HepG2 (cell line): ENCODE data around the gene SLC7A10. TPM values are rescaled to one million over a fixed set of nuclear protein-coding genes. Genes with fewer than 3 reads are reported as not detected.

ENCODE experiments used
- ATAC-seq: fragments of 200-7000 bp; cut with Tn5 transposase; 3 replicates; pipeline ENCODE4 v1.9.1; 2020; ENCODE audit warnings: mild to moderate bottlenecking, moderate library complexity
- BruUV-seq: library from RNA; stranded (reverse); fragments of 400-500 nt; replicated peaks from 2 replicates; lab custom pipeline; 2021; lab: Mats Ljungman, UMichigan
- CTCF ChIA-PET: fragments of 300-600 bp; formaldehyde crosslinking; extraction: SDS; loops from one replicate; lab custom pipeline; 2021; ENCODE audit warnings: low total read pairs, inconsistent platforms, low intra/inter-chr PET ratio; lab: Yijun Ruan, JAX
- POLR2A ChIA-PET: fragments of 350-600 bp; sonication (Branson Sonifier 250); formaldehyde crosslinking; loops from one replicate; lab custom pipeline; 2020; ENCODE audit warnings: antibody characterized with exemption, inconsistent platforms; lab: Yijun Ruan, JAX
- DNase-seq: peaks from one replicate; pipeline ENCODE4 v3.0.0-alpha.2; 2015; ENCODE audit warnings: low spot score
- FAIRE-seq: peaks from 3 replicates; lab custom pipeline; 2011; peaks lifted over from hg19 to GRCh38; lab: Jason Lieb, UNC
- H2AFZ ChIP-seq: one replicate; pipeline ENCODE4 v1.6.1; 2011; ENCODE audit warnings: low read length, inconsistent platforms
- H3K27ac ChIP-seq: fragments of 300-600 bp; 3 replicates; pipeline ENCODE4 v1.8.0; 2011; ENCODE audit warnings: mixed run types, mild to moderate bottlenecking, mixed read lengths, low read length, inconsistent platforms; ENCODE audit not compliant: insufficient read depth; ENCODE audit errors: extremely low read length
- H3K27me3 ChIP-seq, 2 experiments: fragments of 200-600 bp in 1 of 2; 2 replicates in 1 of 2; 3 replicates in 1 of 2; pipeline versions ENCODE4 v1.6.0 to v1.8.0; 2011; ENCODE audit warnings: low read length in 2 of 2, mild to moderate bottlenecking in 2 of 2, moderate library complexity in 2 of 2, inconsistent platforms in 1 of 2; ENCODE audit not compliant: insufficient read depth in 2 of 2, control insufficient read depth in 1 of 2
- H3K36me3 ChIP-seq, 2 experiments: fragments of 200-600 bp in 1 of 2; replicated peaks in 1 of 2; 2 replicates in 1 of 2; 3 replicates in 1 of 2; pipeline versions ENCODE4 v1.5.1 to v1.8.0; 2011; ENCODE audit warnings: low read length in 2 of 2, inconsistent platforms in 1 of 2; ENCODE audit not compliant: insufficient read depth in 2 of 2, control insufficient read depth in 1 of 2
- H3K4me1 ChIP-seq: 2 replicates; pipeline ENCODE4 v1.5.1; 2012; ENCODE audit warnings: low read length, inconsistent platforms; ENCODE audit not compliant: insufficient read depth
- H3K4me2 ChIP-seq: 2 replicates; pipeline ENCODE4 v1.6.0; 2011; ENCODE audit warnings: low read depth, low read length, inconsistent platforms
- H3K4me3 ChIP-seq, 3 experiments: fragments of 200-600 bp in 1 of 3; sonication (generic), shearing (Covaris generic) in 1 of 3; replicated peaks in 1 of 3; 2 replicates each; pipeline ENCODE4 v1.5.1; 2011 to 2016; ENCODE audit warnings: low read length in 3 of 3, inconsistent platforms in 2 of 3, low read depth in 2 of 3, mild to moderate bottlenecking in 2 of 3, control low read depth in 1 of 3, mixed read lengths in 1 of 3; ENCODE audit not compliant: insufficient read depth in 1 of 3
- H3K79me2 ChIP-seq: one replicate; pipeline ENCODE4 v1.6.1; 2011; ENCODE audit warnings: low read length, inconsistent platforms; ENCODE audit not compliant: insufficient read depth
- H3K9ac ChIP-seq: 2 replicates; pipeline ENCODE4 v1.6.0; 2011; ENCODE audit warnings: mild to moderate bottlenecking, low read depth, low read length, inconsistent platforms; ENCODE audit not compliant: insufficient read depth
- H3K9me3 ChIP-seq: 2 replicates; pipeline ENCODE4 v1.5.1; 2012; ENCODE audit warnings: mild to moderate bottlenecking, low read length
- H4K20me1 ChIP-seq: 2 replicates; pipeline ENCODE4 v1.6.0; 2011; ENCODE audit warnings: inconsistent platforms, mild to moderate bottlenecking, low read length, moderate library complexity; ENCODE audit not compliant: insufficient read depth
- AGO1 ChIP-seq: fragments of 200-400 bp; formaldehyde crosslinking; IDR thresholded peaks from 2 replicates; pipeline ENCODE4 v1.6.1; 2017; ENCODE audit warnings: mild to moderate bottlenecking, low read depth, low read length, moderate library complexity; ENCODE audit not compliant: poor library complexity, severe bottlenecking
- HIC2 ChIP-seq: sonication (generic); formaldehyde crosslinking; IDR thresholded peaks from 2 replicates; pipeline ENCODE4 v1.9.0; 2022; ENCODE audit warnings: low read depth, missing genetic modification reagents
- HMGXB3 ChIP-seq: sonication (generic); formaldehyde crosslinking; IDR thresholded peaks from 2 replicates; pipeline ENCODE4 v1.4.0; 2020; ENCODE audit warnings: missing genetic modification reagents, borderline replicate concordance
- NR0B2 ChIP-seq: sonication (generic); formaldehyde crosslinking; IDR thresholded peaks from 2 replicates; pipeline ENCODE4 v1.4.0; 2020; ENCODE audit warnings: mild to moderate bottlenecking, missing genetic modification reagents
- NRL ChIP-seq: sonication (generic); formaldehyde crosslinking; IDR thresholded peaks from 2 replicates; pipeline ENCODE4 v1.5.0; 2020; ENCODE audit warnings: missing genetic modification reagents, mild to moderate bottlenecking, moderate library complexity, borderline replicate concordance
- SRY ChIP-seq: sonication (generic); formaldehyde crosslinking; IDR thresholded peaks from 2 replicates; pipeline ENCODE4 v1.8.0; 2022; ENCODE audit warnings: mild to moderate bottlenecking, missing genetic modification reagents
- ZBTB3 ChIP-seq: sonication (generic); formaldehyde crosslinking; IDR thresholded peaks from 2 replicates; pipeline ENCODE4 v1.4.0; 2020; ENCODE audit warnings: low read depth, mild to moderate bottlenecking, moderate library complexity, missing genetic modification reagents, borderline replicate concordance
- ZNF333 ChIP-seq: sonication (generic); formaldehyde crosslinking; IDR thresholded peaks from 2 replicates; pipeline ENCODE4 v1.4.0; 2020; ENCODE audit warnings: mild to moderate bottlenecking, missing genetic modification reagents, borderline replicate concordance
- ZNF335 ChIP-seq: sonication (generic); formaldehyde crosslinking; IDR thresholded peaks from 2 replicates; pipeline ENCODE4 v1.4.0; 2020; ENCODE audit warnings: missing genetic modification reagents
- ZNF510 ChIP-seq: sonication (generic); formaldehyde crosslinking; IDR thresholded peaks from 2 replicates; pipeline ENCODE4 v1.4.0; 2020; ENCODE audit warnings: low read depth, mild to moderate bottlenecking, missing genetic modification reagents
- ZNF839 ChIP-seq: sonication (generic); formaldehyde crosslinking; IDR thresholded peaks from 2 replicates; pipeline ENCODE4 v1.4.0; 2020; ENCODE audit warnings: missing genetic modification reagents, mild to moderate bottlenecking, borderline replicate concordance
- WGBS: methylation state at CpG from one replicate; pipeline ENCODE4 v1.1.6; 2017; ENCODE audit warnings: low lambda C conversion rate; 5-methylcytosine and 5-hydroxymethylcytosine counted together
- in situ Hi-C: cut with HindIII; loops from 2 replicates; pipeline ENCODE4 v1.10.0; 2017; ENCODE audit warnings: low pct_unique_long_range_greater_than_20kb; ENCODE audit not compliant: extremely low pct_ligation_motif_present
- intact Hi-C: fragments of 100-400 bp; cut with micrococcal nuclease; formaldehyde crosslinking; loops from one replicate; pipeline ENCODE4 v1.10.0; 2022; ENCODE audit not compliant: unreplicated experiment
- polyA plus RNA-seq, 8 experiments: library from polyadenylated mRNA; depleted of rRNA in 3 of 8; stranded (reverse) in 7 of 8; unstranded in 1 of 8; fragments of >200 nt; fragmentation: Illumina TruSeq in 4 of 8; extraction: Trizol in 4 of 8; gene quantifications; 2 replicates each; pipeline versions ENCODE4 v1.2.1 to v1.2.3, GENCODE V29; 2011 to 2016; ENCODE audit warnings: low read depth in 4 of 8, missing spikeins in 1 of 8, mixed read lengths in 1 of 8; ENCODE audit not compliant: insufficient read depth in 1 of 8
- total RNA-seq, 5 experiments: library from RNA; depleted of rRNA; stranded (reverse); fragments of >200 nt; fragmentation: Illumina TruSeq; extraction: Trizol; gene quantifications; 2 replicates each; pipeline ENCODE4 v1.2.3, GENCODE V29; 2016; ENCODE audit warnings: low read depth in 1 of 5
- TF ChIP-seq, protein P1 (sequence below): sonication (generic); formaldehyde crosslinking; IDR thresholded peaks from 2 replicates; pipeline ENCODE4 v1.8.0; 2023; ENCODE audit warnings: mild to moderate bottlenecking, missing genetic modification reagents
- TF ChIP-seq, protein P2 (sequence below): sonication (generic); formaldehyde crosslinking; IDR thresholded peaks from 2 replicates; pipeline ENCODE4 v1.4.0; 2020; ENCODE audit warnings: mild to moderate bottlenecking, missing genetic modification reagents

Gene SLC7A10
- total and polyA plus RNA-seq, 2 of the 13 experiments (the other 11 are each of a cell fraction or from before 2014, with no cell fraction given), result 1.1 to 2.2 TPM

DNA sequence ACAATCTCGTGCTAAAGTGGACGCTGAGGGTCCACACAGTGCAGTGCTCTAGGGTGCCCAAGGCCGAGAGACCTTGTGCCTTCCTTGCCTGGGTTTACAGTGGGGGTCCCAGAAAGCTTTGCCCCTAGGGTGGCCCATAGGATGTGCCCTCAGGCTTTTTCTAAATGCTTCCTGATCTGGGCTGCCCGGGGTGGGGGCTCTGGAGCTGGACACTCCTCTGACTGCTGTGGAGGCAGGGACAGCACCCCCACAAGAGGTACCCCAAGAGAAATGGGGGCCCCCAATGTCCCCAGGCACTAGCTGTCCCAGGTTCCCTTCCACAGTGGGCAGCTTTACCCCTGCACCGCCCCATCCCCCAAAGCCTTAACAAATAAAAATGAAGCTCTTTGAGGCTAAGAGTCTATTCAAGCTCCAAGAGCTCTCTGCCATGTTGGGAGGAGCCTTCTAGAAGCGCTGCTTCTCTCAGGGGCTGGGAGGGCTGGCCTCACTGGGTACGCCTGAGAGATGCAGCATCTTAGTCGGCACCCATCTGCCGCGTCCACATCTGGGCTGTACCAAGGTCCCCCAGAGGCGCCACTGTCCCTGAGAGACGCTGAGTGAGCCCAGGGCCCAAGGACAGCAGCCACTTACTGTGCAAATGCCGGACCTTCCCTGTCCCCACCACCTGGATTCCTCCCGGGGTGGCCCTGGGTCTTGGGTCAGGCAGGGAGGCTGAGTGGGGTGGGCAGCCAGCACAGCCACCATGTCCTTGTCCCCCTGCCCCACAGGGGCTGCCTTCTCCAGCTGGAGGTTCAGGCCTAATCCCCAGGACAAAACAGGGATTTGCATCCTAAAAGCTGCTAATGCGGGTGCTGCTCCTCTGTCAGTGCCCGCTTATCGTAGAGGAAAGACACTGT lies 49.3 kb upstream of the SLC7A10 start:
- H3K36me3 ChIP-seq, result no peaks in the 10 kb centered on the region
- BruUV-seq, result no TSS peak
- H3K27ac ChIP-seq, result peak overlapping the region; percentile 94
- intact Hi-C loops, result no loop called here
- H3K27me3 ChIP-seq, result no peaks in the 10 kb centered on the region
- peak; percentile 1; the same call in 1 of the 3 replicates for ATAC-seq
- H2AFZ ChIP-seq, result no peak overlapping the region
- FAIRE-seq, result no peak
- H3K4me2 ChIP-seq, result peak overlapping the region; percentile 72
- H4K20me1 ChIP-seq, result no peaks in the 10 kb centered on the region
- H3K4me1 ChIP-seq, result peaks cover 85% of the 10 kb centered on the region
- no peaks in the 10 kb centered on the region for H3K9me3 ChIP-seq
- WGBS, result no CpG with 5 or more reads among the region's 17 CpGs
- peak overlapping the region; percentile 73 for H3K9ac ChIP-seq
- in situ Hi-C loops, result no loop called here
- ChIA-PET POLR2A (interaction anchor here (0.5 to 9.0 kb wide), 14 partner anchors 10 to 129 kb away, joined by 3 to 380 read pairs (median 4); partner anchors contain the start of genes CEBPA and CEBPG), CTCF (interaction anchor here (2.7 kb wide), 1 partner anchor 28 kb away, joined by 13 read pairs; the partner anchor contains the start of gene CEBPA)
- peak overlapping the region in 1 of 3 experiments; percentile 48; a peak in 1 of 6 replicates for H3K4me3 ChIP-seq
- DNase-seq, result no peak
- no peaks in the 10 kb centered on the region for H3K79me2 ChIP-seq
- no peak for TF ChIP-seq ZNF839 (CRISPR knock-in tag)
- no peak for TF ChIP-seq HMGXB3 (CRISPR knock-in tag)
- no peak for TF ChIP-seq ZNF335
- no peak for TF ChIP-seq ZNF510
- TF ChIP-seq NRL, result 0 out of 2 replicates have a peak, but pooled peaks have one; percentile 11
- 0 out of 2 replicates have a peak, but pooled peaks have one; percentile 19 for TF ChIP-seq ZNF333 (CRISPR knock-in tag)
- TF ChIP-seq NR0B2 (CRISPR knock-in tag), result 0 out of 2 replicates have a peak, but pooled peaks have one; percentile 29
- no peak for TF ChIP-seq ZBTB3 (CRISPR knock-in tag)
- no peak for TF ChIP-seq SRY (CRISPR knock-in tag)
- TF ChIP-seq AGO1, result no peak
- 0 out of 2 replicates have a peak, but pooled peaks have one; percentile 7 for TF ChIP-seq HIC2
- TF ChIP-seq, protein P1, sequence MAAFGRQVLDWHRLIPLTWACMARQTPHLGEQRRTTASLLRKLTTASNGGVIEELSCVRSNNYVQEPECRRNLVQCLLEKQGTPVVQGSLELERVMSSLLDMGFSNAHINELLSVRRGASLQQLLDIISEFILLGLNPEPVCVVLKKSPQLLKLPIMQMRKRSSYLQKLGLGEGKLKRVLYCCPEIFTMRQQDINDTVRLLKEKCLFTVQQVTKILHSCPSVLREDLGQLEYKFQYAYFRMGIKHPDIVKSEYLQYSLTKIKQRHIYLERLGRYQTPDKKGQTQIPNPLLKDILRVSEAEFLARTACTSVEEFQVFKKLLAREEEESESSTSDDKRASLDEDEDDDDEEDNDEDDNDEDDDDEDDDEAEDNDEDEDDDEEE (CRISPR knock-in tag), result no peak
- TF ChIP-seq, protein P2, sequence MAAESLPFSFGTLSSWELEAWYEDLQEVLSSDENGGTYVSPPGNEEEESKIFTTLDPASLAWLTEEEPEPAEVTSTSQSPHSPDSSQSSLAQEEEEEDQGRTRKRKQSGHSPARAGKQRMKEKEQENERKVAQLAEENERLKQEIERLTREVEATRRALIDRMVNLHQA, result no peak
